ENCODE measurements around the gene SERINC5.
"Not testable (repeated sequence)": the region's sequence is repeated elsewhere in the genome, so short reads cannot be mapped to it uniquely, and the experiment has no call there.

SERINC5 gene

GRCh38 chr5:80194468-80194867, 61.4 kb downstream of the SERINC5 start:
- FAIRE-seq, result no peak

DNA sequence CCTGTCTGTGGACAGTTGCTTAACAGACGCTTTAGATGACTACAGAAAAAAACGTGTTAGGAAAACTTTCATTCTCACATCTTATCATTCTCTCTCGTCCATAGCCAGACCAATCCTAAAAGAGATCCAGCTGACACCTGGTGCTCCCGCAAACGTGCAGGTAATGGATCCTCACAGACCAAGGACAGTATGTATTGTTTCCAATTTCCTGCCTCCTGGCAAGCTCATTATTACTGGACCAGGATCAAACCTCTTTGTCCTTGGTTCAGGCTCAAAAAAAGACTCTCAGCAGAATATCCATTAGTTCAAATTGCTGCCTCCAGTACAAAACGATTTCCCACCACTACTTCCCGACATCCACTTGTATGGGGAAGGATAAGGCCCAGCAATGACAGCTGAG, 62.4 kb downstream of the SERINC5 start:
- no peak for FAIRE-seq

DNA sequence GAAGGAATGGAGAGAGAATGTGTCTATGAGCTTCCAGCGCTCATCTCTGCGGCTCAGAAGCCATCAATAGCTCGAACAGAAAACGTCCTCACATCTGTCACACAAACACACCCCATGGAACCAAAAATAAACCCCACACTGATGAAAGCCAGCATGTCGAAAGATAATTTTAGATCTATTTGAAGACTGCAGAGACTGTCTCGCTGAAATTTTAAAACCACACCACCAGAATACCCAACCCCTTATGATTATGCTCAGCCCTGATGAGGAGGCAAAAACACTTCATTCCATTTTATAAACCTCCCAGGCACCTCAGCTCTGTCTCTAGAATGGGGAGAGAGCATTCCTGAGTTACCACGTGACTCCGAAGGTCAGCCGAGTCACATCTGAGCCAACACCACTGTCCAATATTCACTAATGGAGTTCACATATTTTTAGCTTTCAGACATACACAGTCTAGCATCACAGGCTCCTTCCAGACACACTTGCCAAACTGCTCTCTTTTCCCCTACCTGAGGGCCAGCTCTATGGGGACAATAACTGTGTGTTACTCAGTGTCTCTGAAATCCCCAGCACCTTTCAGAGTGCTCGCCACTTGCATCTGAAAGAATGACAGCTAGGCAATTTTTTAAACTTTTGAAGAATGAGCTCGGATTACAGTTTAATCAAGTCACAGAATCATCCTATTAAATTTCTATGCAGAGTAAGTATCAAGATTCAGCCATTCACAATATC, 63.2 kb downstream of the SERINC5 start:
- no peak for FAIRE-seq

DNA sequence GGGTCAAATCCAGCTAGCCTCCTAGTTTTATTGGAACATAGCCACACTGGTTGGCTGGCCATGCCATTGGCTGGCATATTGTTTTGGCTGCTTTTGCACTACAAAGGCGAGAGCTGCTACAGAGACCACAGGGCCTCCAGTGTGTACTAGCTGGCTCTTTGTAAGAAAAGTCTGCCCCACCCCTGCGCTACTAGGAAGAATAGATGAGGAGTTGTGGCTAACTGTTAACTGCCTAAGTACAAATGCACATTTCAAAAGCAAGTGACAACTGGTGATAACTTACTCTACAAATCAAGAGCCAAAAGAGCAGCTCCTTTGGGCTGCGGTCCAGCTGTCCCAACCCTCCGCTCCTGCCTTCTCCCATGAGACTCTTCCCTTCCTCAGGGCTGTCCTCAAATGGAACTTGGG, 63.9 kb downstream of the SERINC5 start:
- FAIRE-seq, result no peak

GRCh38 chr5:80191397-80191796, 64.5 kb downstream of the SERINC5 start:
- FAIRE-seq, result no peak

- FAIRE-seq, result no peak
Observed at GRCh38 chr5:80190960-80191359, 64.9 kb downstream of the SERINC5 start.

DNA sequence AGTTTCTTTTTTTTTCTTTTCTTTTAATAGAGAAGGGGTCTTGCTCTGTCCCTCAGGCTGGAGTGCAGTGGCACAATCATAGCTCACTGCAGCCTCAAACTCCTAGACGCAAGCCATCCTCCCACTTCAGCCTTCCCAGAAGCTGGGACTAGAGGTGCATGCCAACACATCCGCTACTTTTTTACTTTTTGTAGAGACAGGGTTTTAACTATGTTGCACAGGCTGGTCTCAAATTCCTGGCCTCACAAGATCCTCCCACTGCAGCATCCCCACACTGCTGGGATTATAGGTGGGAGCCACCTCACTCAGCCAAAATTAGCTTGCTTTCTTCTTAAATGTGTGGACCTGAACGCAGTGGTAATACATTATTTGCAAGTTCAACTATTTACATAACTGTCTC, 66.1 kb downstream of the SERINC5 start:
- FAIRE-seq, result no peak

DNA sequence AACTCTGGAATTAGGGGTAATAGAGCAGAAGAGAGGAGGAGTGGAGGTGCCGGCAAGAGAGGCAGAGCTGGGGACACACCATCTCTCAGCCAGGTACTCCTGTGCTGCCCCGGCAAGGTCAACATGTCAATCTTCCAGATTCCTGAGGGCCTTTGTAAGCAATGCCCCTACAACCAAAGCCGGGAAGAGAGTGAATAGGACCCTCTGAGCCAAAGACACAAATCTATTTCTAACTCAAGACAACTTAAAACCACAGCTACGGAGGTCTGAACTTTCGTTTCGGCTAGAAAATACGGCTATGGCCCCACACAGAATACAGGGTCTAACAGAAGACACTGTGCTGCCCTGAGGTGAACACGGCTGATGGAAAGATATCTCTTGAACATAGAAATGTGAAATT, 66.6 kb downstream of the SERINC5 start:
- no peak for FAIRE-seq

DNA sequence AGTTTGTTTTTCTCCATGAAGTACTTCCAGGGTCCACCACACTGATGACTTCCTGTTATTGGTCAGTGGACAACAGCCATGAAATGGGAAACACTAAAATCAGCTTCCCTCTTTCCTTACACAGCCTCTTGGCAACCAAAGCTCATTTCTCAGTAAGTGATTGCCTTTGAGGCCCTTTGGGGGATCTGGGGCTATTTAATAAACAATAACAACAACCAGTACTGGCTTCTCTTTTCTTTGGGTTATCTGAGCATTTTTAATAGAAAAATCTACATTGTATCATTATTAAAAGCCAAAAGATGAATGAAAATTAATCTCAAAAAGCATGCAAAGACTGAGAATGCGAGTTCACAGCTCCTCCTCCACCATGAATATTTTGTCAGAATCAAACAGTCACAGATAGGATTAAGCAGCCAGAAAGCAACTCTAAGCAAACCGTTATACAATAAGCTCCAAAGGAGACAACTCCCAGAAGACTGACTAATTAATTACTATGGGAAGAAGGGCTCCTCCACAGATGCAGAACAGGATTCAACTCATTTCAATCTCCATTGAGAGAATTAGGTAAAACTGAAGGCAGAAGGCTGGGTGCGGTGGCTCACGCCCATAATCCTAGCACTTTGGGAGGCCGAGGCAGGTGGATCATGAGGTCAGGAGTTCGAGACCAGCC, 68.3 kb downstream of the SERINC5 start:
- FAIRE-seq, result no peak

GRCh38 chr5:80185535-80185934, 70.3 kb downstream of the SERINC5 start:
- FAIRE-seq, result not testable (repeated sequence)

- FAIRE-seq, result no peak
Observed at GRCh38 chr5:80185095-80185494, 70.8 kb downstream of the SERINC5 start.

DNA sequence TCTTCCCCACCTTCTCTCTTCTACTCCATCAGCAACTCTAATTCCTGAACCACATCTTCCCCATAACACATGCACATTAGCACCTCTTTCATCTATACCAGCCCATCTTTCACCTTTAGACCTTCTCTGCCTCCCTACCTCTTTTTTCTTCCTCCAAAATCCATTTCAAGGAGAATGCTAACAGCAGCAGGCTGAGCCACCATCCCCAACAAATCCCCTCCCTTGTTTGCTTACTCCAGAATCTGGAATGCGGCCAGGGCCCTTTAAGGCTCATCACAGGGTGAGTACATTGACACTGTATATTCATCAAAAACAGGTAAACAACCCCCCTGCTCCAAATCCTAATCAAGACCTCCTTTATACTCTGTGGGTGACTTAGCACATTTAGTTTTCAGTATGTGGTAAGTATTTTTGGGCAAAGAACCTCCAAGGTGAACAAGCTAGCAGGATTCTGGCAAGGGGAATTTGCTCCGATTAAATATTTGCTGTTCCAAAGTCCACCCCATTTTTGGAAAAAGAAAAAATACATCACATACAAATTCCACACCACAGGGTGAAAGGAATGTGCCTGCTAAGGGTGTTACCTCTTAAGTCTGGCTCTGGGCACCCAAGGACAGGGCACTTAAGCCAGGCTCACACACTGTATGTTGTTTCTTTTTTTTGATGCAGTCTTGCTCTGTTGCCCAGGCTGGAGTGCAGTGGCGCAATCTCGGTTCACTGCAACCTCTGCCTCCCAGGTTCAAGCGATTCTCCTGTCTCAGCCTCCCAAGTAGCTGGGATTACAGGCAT, 71.4 kb downstream of the SERINC5 start:
- no peak for FAIRE-seq

DNA sequence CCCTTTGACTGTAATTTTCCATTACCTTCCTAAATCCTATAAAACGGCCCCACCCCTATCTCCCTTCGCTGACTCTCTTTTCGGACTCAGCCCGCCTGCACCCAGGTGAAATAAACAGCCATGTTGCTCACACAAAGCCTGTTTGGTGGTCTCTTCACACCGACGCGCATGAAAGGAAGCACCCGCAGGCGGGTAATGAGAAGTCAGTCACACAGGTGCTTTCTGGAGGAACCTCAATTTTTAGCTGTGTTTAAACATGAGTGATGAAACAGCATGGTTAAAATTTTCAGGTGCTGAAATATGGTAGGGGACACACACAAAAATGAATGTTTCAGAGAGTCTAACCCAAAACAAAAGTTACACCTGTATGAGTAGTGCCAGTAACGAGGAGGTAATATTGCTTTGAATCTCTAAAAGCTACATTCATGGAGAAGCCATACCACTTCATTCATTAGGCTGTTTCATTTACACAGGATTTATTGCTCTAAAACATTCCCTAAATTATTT, 72.1 kb downstream of the SERINC5 start:
- FAIRE-seq, result not testable (repeated sequence)

GRCh38 chr5:80182809-80183580, 72.9 kb downstream of the SERINC5 start:
- FAIRE-seq, result no peak

DNA sequence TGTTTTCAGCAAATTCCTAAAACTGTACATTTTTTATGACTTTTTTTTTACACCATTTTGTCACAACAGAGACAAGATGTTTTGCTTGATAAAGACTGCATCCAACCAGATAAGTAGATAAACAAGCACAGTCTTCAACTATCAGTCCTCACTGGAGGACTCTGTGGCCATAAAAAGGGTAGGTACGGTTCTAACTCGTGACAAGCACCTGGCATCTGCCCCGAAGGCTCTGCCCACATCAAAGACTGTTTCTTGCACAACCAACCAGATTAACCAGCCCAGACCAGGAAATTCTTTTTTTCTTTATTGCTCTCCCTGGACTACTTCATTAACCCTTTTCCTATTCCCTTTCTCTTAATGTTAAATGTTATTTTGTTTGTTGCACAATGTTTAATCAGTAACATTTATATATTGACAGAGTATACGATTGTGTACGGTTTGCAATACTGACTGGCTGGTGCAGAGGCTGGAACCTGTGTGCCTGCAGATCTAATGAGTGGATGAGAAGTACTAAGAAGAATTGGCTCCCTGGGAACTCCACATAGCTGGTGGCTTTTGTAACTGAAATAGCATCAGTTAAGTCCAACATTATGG, 74.1 kb downstream of the SERINC5 start:
- FAIRE-seq, result no peak

GRCh38 chr5:80177236-80177635, 78.6 kb downstream of the SERINC5 start:
- FAIRE-seq, result no peak

DNA sequence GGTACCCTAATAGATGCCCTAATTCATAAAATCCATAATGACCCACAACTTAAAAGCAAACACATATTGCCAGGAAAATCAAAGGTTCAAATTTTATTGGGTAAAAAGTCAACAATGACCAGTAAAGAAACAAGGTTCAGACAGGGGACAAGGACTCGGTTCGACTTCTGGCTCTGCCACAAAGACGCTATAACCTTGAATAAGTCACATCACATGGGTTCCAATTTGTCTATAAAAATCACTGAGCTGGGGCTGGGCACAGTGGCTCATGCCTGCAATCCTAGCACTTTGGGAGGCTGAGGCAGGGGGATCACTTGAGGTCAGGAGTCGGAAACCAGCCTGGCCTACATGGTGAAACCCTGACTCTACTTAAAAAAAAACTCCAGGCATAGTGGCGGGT, 80.5 kb downstream of the SERINC5 start:
- no peak for FAIRE-seq

DNA sequence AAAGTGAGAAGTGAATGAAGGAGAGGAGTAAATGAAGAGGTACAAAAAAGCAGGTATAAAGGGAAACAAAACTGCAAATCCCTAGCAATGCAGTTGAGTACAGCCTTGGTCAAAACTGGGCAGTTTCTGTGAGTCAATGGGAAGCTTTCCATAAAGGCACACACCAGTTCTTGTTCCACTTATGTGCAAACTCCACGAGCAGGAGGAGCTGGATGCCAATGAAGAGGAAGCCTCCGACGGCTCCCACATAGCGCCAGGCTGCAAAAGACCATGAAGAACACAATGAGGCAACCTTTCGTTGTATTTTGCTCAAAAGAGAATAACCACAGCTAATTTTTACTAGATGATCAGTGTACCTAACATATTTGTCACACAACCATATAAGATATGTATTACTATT, 81.1 kb downstream of the SERINC5 start:
- no peak for FAIRE-seq

GRCh38 chr5:80172067-80172695, 83.7 kb downstream of the SERINC5 start:
- FAIRE-seq, result no peak

GRCh38 chr5:80170117-80170535, 85.7 kb downstream of the SERINC5 start:
- FAIRE-seq, result no peak

GRCh38 chr5:80168388-80169028, 87.3 kb downstream of the SERINC5 start:
- FAIRE-seq, result no peak

All from TTC549 (cell line).